Activated CD8-positive, alpha-beta memory T cell treated with anti-CD3 and anti-CD28 coated beads, Interleukin-2, amount 50 U/mL, for 24 hours (primary cell): ENCODE measurements around the gene PTPRF.

Experiments used
- DNase-seq: peaks from one replicate; pipeline ENCODE4 v3.0.0-alpha.2; 2020; ENCODE audit errors: extremely low read depth

The PTPRF gene

GRCh38 chr1:43668956-43669355, 138.3 kb downstream of the PTPRF start:
- DNase-seq = no peak

- DNase-seq = no peak
These were observed 139.2 kb downstream of the PTPRF start for GRCh38 chr1:43669878-43670277.

DNA sequence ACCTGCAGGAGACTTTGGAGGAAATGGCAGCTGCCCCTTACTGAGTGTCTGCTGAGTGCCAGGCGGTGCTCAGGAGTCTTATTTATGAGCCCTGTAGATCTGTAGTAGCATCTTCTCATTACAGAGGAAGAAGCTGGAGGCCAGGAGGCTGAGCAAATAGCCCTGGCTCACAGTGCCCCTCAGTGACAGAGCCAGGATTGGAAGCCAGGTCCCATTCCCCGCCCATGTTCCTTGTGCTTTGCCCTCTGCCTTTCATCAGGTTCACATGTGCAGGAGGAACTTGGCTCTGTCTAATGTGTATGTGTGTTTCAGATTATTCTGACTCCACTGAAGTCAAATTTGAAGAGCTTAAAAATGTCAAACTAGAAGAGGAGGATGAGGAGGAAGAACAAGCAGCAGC, 140.5 kb downstream of the PTPRF start:
- DNase-seq = no peak

DNA sequence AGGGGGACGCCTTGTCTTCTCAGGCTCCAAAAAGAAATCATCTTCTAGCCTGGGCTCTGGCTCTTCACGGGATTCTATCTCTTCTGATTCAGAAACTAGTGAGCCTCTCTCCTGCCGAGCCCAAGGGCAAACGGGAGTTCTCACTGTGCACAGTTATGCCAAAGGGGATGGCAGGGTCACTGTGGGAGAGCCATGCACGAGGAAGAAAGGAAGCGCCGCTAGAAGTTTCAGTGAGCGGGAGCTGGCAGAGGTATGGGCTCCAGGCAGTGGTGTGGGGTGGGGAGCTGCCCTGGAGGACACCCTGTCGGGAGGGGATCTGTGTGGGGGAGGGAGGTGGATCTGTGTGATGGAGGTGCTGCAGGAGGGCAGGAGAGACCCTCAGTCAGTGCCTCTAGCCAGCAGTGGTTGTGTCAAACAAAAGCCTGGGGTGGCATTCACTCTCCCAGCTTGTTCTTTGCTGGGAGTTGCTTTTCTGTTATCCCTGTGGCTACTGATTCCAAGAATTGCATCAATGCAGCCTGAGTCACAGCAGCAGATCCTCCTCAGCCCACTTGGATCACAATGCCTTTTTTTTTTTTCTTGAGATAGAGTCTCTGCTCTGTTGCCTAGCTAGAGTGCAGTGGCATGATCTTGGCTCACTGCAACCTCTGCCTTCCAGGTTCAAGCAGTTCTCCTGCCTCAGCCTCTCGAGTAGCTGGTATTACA, 141.1 kb downstream of the PTPRF start:
- DNase-seq = no peak

DNA sequence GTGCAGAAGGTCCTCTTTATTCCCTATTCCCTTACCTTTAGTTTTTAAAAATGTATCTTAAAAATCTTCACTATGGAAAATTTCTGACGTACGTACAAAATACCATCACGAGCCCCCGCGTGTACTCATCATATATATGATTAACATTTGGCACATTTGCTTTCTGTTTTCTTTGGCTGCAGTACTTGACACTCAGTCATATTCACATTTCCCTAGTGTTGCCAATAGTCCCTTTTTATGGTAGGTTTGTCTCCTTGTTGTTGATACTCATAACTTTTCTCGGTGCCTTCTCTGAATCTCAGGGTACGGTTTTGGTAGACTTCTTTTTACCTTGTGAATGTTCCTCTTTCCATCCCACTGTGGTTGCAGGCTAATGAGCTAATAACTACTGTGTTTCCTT, 142.6 kb downstream of the PTPRF start:
- DNase-seq = no peak
